Progenitor cell of endocrine pancreas (in vitro differentiated cells): ENCODE measurements around the gene PARVA. TPM values are rescaled to one million over a fixed set of nuclear protein-coding genes. Genes with fewer than 3 reads are reported as not detected.

ENCODE experiments used
- DNase-seq: peaks from one replicate; pipeline ENCODE4 v3.0.0; 2021; ENCODE audit warnings: low spot score; ENCODE audit not compliant: unreplicated experiment
- H3K27ac Mint-ChIP-seq: 2 replicates; pipeline ENCODE4 v1.8.0; 2021; ENCODE audit warnings: mild to moderate bottlenecking, moderate library complexity, mixed read lengths
- H3K27me3 Mint-ChIP-seq: 2 replicates; pipeline ENCODE4 v1.8.0; 2021; ENCODE audit warnings: mixed read lengths
- H3K36me3 Mint-ChIP-seq: 2 replicates; pipeline ENCODE4 v1.8.0; 2022; ENCODE audit warnings: mixed read lengths; ENCODE audit not compliant: insufficient read depth
- H3K4me1 Mint-ChIP-seq: 2 replicates; pipeline ENCODE4 v1.8.0; 2021; ENCODE audit warnings: low read depth, mixed read lengths
- H3K4me3 Mint-ChIP-seq: 2 replicates; pipeline ENCODE4 v1.8.0; 2021; ENCODE audit warnings: low read depth, mild to moderate bottlenecking, moderate library complexity, mixed read lengths
- H3K9me3 Mint-ChIP-seq: 2 replicates; pipeline ENCODE4 v1.8.0; 2021; ENCODE audit warnings: low read depth, mixed read lengths
- CTCF ChIP-seq: fragments of 200-600 bp; sonication (generic); IDR thresholded peaks from one replicate; pipeline ENCODE4 v1.5.0; 2021; ENCODE audit warnings: antibody characterized with exemption, mild to moderate bottlenecking; ENCODE audit not compliant: unreplicated experiment
- total RNA-seq: library from RNA; stranded (reverse); gene quantifications from 2 replicates; pipeline ENCODE4 v1.2.1, GENCODE V29; 2021

Gene PARVA
- total RNA-seq, 1 donor from 2014 or later, result 49.3 TPM

- Mint-ChIP-seq H3K4me1 (peaks cover 7% of the 10 kb centered on the region), H3K27ac (no peak overlapping the region), H3K36me3 (peaks cover 15% of the 10 kb centered on the region), H3K27me3 (no peaks in the 10 kb centered on the region), H3K4me3 (no peak overlapping the region), H3K9me3 (peaks cover 13% of the 10 kb centered on the region)
- DNase-seq, result no peak
- no peak for TF ChIP-seq CTCF
Observed at GRCh38 chr11:12397931-12398334, 20.6 kb downstream of the PARVA start.

- no peak overlapping the region for H3K27ac Mint-ChIP-seq
- peaks cover 9% of the 10 kb centered on the region for H3K36me3 Mint-ChIP-seq
- H3K4me3 Mint-ChIP-seq, result no peak overlapping the region
- H3K27me3 Mint-ChIP-seq, result no peaks in the 10 kb centered on the region
- H3K9me3 Mint-ChIP-seq, result peaks cover 6% of the 10 kb centered on the region
- DNase-seq, result no peak
- no peak for TF ChIP-seq CTCF
- H3K4me1 Mint-ChIP-seq, result peaks cover 12% of the 10 kb centered on the region
Observed at GRCh38 chr11:12399355-12399754, 22.0 kb downstream of the PARVA start.

GRCh38 chr11:12402025-12402424 lies 24.7 kb downstream of the PARVA start:
- no peak overlapping the region for H3K4me3 Mint-ChIP-seq
- peaks cover 3% of the 10 kb centered on the region for H3K36me3 Mint-ChIP-seq
- no peaks in the 10 kb centered on the region for H3K9me3 Mint-ChIP-seq
- H3K27ac Mint-ChIP-seq, result no peak overlapping the region
- H3K27me3 Mint-ChIP-seq, result no peaks in the 10 kb centered on the region
- DNase-seq, result no peak
- no peak for TF ChIP-seq CTCF
- peaks cover 12% of the 10 kb centered on the region for H3K4me1 Mint-ChIP-seq

- Mint-ChIP-seq H3K9me3 (no peaks in the 10 kb centered on the region), H3K36me3 (peaks cover 3% of the 10 kb centered on the region)
Observed at GRCh38 chr11:12402691-12403120, 25.3 kb downstream of the PARVA start.

GRCh38 chr11:12403122-12403996 lies 26.0 kb downstream of the PARVA start:
- Mint-ChIP-seq H3K9me3 (no peaks in the 10 kb centered on the region), H3K27me3 (no peaks in the 10 kb centered on the region), H3K36me3 (peaks cover 3% of the 10 kb centered on the region), H3K4me3 (no peak overlapping the region), H3K4me1 (peaks cover 12% of the 10 kb centered on the region), H3K27ac (peak overlapping the region; percentile 68)
- TF ChIP-seq CTCF, result no peak
- no peak for DNase-seq

More at GRCh38 chr11:12402691-12403120, 25.3 kb downstream of the PARVA start:
- no peak for TF ChIP-seq CTCF
- Mint-ChIP-seq H3K4me3 (no peak overlapping the region), H3K27ac (peak overlapping the region; percentile 68), H3K27me3 (no peaks in the 10 kb centered on the region), H3K4me1 (peaks cover 12% of the 10 kb centered on the region)
- no peak for DNase-seq
